ENCODE data around the gene EHHADH. TPM values are rescaled to one million over a fixed set of nuclear protein-coding genes. Genes with fewer than 3 reads are reported as not detected.

Gene EHHADH
- total and polyA plus RNA-seq, 9 of the 15 experiments (the other 6 are each of a cell fraction or from before 2014, with no cell fraction given): 3.6 to 6.4 (median 5.4) TPM

DNA sequence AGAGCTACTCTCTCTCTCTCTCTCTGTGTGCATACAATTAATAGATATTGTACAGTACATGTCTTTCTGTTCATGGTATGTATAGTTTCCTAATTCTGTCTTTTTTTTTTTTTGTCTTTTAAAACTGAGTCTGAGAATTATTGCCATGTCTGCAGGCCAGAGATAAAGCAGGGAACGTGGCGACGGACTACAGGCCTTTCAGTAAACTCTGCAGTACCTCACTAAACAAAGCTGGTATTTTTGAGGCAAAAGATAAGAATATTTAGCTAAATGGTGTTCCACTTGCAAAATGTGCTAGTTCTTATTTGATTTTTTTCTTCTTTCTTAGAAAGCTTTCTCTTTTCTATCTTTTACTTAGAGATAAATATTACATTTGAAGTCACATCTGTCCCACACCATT is 44.0 kb upstream of the EHHADH start (continued):
- TF ChIP-seq SMARCE1 (IDR thresholded peaks at IDR 0.05): peak; percentile 88
- TF ChIP-seq GABPB2 (CRISPR knock-in tag; conservative IDR thresholded peaks at IDR 0.05): no peak
- no peak for TF ChIP-seq ERF (CRISPR knock-in tag; IDR thresholded peaks at IDR 0.05)
- TF ChIP-seq, protein P1, sequence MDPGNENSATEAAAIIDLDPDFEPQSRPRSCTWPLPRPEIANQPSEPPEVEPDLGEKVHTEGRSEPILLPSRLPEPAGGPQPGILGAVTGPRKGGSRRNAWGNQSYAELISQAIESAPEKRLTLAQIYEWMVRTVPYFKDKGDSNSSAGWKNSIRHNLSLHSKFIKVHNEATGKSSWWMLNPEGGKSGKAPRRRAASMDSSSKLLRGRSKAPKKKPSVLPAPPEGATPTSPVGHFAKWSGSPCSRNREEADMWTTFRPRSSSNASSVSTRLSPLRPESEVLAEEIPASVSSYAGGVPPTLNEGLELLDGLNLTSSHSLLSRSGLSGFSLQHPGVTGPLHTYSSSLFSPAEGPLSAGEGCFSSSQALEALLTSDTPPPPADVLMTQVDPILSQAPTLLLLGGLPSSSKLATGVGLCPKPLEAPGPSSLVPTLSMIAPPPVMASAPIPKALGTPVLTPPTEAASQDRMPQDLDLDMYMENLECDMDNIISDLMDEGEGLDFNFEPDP (CRISPR knock-in tag; IDR thresholded peaks at IDR 0.05): no peak
- no peak for TF ChIP-seq CBX1 (IDR thresholded peaks at IDR 0.05; ENCODE audit: low read depth)
- peak in 1 of 2 experiments; percentile 61; a peak in 1 of 4 replicates for TF ChIP-seq ARNT (IDR thresholded peaks at IDR 0.05)
- TF ChIP-seq ZNF12 (CRISPR knock-in tag; IDR thresholded peaks at IDR 0.05): no peak
- TF ChIP-seq NCOA2 (IDR thresholded peaks at IDR 0.05; ENCODE audit: partially characterized antibody in 2 of 2): no peak
- TF ChIP-seq, protein P2, sequence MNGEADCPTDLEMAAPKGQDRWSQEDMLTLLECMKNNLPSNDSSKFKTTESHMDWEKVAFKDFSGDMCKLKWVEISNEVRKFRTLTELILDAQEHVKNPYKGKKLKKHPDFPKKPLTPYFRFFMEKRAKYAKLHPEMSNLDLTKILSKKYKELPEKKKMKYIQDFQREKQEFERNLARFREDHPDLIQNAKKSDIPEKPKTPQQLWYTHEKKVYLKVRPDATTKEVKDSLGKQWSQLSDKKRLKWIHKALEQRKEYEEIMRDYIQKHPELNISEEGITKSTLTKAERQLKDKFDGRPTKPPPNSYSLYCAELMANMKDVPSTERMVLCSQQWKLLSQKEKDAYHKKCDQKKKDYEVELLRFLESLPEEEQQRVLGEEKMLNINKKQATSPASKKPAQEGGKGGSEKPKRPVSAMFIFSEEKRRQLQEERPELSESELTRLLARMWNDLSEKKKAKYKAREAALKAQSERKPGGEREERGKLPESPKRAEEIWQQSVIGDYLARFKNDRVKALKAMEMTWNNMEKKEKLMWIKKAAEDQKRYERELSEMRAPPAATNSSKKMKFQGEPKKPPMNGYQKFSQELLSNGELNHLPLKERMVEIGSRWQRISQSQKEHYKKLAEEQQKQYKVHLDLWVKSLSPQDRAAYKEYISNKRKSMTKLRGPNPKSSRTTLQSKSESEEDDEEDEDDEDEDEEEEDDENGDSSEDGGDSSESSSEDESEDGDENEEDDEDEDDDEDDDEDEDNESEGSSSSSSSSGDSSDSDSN (IDR thresholded peaks at IDR 0.05; ENCODE audit: borderline replicate concordance in 1 of 2, low read depth in 2 of 2, low read length in 2 of 2): no peak
- no peak for TF ChIP-seq RBM17 (IDR thresholded peaks at IDR 0.05; ENCODE audit: borderline replicate concordance, low read depth, low read length)
- TF ChIP-seq, protein P3, sequence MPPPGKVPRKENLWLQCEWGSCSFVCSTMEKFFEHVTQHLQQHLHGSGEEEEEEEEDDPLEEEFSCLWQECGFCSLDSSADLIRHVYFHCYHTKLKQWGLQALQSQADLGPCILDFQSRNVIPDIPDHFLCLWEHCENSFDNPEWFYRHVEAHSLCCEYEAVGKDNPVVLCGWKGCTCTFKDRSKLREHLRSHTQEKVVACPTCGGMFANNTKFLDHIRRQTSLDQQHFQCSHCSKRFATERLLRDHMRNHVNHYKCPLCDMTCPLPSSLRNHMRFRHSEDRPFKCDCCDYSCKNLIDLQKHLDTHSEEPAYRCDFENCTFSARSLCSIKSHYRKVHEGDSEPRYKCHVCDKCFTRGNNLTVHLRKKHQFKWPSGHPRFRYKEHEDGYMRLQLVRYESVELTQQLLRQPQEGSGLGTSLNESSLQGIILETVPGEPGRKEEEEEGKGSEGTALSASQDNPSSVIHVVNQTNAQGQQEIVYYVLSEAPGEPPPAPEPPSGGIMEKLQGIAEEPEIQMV (tag; conservative IDR thresholded peaks at IDR 0.05; ENCODE audit: low read depth): no peak
- TF ChIP-seq U2AF2 (optimal IDR thresholded peaks at IDR 0.05; ENCODE audit: low read depth, low read length): no peak
- TF ChIP-seq ZNF830 (CRISPR knock-in tag; IDR thresholded peaks at IDR 0.05): no peak
- TF ChIP-seq, protein P4, sequence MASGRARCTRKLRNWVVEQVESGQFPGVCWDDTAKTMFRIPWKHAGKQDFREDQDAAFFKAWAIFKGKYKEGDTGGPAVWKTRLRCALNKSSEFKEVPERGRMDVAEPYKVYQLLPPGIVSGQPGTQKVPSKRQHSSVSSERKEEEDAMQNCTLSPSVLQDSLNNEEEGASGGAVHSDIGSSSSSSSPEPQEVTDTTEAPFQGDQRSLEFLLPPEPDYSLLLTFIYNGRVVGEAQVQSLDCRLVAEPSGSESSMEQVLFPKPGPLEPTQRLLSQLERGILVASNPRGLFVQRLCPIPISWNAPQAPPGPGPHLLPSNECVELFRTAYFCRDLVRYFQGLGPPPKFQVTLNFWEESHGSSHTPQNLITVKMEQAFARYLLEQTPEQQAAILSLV (tag; IDR thresholded peaks at IDR 0.05): no peak
- no peak for TF ChIP-seq PTRF (tag; IDR thresholded peaks at IDR 0.05)
- TF ChIP-seq MEF2A (IDR thresholded peaks at IDR 0.05; ENCODE audit: control insufficient read depth, low read depth, low read length): no peak
- no peak for TF ChIP-seq WHSC1 (IDR thresholded peaks at IDR 0.05; ENCODE audit: low read length)
- TF ChIP-seq CBX5 (IDR thresholded peaks at IDR 0.05; ENCODE audit: borderline replicate concordance, low read depth): no peak
- TF ChIP-seq CREBBP (IDR thresholded peaks at IDR 0.05; ENCODE audit: low read depth, low read length): no peak
- no peak for TF ChIP-seq ZNF644 (tag; IDR thresholded peaks at IDR 0.05; ENCODE audit: low read depth)
- TF ChIP-seq, protein P5, sequence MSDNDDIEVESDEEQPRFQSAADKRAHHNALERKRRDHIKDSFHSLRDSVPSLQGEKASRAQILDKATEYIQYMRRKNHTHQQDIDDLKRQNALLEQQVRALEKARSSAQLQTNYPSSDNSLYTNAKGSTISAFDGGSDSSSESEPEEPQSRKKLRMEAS (CRISPR knock-in tag; IDR thresholded peaks at IDR 0.05): no peak
- TF ChIP-seq FOXP1 (CRISPR knock-in tag; IDR thresholded peaks at IDR 0.05): no peak
- no peak for TF ChIP-seq BCOR (IDR thresholded peaks at IDR 0.05)

All from K562 (cell line).